SK-N-SH (cell line): ENCODE data around the gene NCLN. TPM values are rescaled to one million over a fixed set of nuclear protein-coding genes. Genes with fewer than 3 reads are reported as not detected.

Experiments used
- CTCF ChIA-PET: fragments of 300-600, 350-600 bp; formaldehyde crosslinking; extraction: SDS; loops from one replicate; lab custom pipeline; 2021; lab: Yijun Ruan, JAX
- POLR2A ChIA-PET: fragments of 350-600 bp; sonication (Branson Sonifier 250); formaldehyde crosslinking; extraction: SDS; loops from one replicate; lab custom pipeline; 2020; ENCODE audit warnings: antibody characterized with exemption, inconsistent platforms; lab: Yijun Ruan, JAX
- DNase-seq: peaks from one replicate; pipeline ENCODE4 v3.0.0; 2012
- H2AFZ ChIP-seq: fragments of 200-600 bp; sonication (generic); 2 replicates; pipeline ENCODE4 v1.8.1; 2016; ENCODE audit warnings: antibody characterized with exemption, mild to moderate bottlenecking, low read depth
- H3F3A ChIP-seq: fragments of 200-600 bp; sonication (generic); replicated peaks from 2 replicates; pipeline ENCODE3; 2016; ENCODE audit warnings: antibody characterized with exemption, mild to moderate bottlenecking; ENCODE audit not compliant: insufficient read depth
- H3K27ac ChIP-seq, 2 experiments: fragments of 200-500 bp in 1 of 2; fragments of 200-600 bp in 1 of 2; sonication (Bioruptor generic) in 1 of 2; sonication (generic), shearing (Covaris generic) in 1 of 2; 2 replicates each; pipeline versions ENCODE4 v1.5.1 to v1.6.1; 2014 to 2016; ENCODE audit warnings: low read depth in 2 of 2, inconsistent platforms in 1 of 2, low read length in 1 of 2, mild to moderate bottlenecking in 1 of 2, mixed read lengths in 1 of 2
- H3K27me3 ChIP-seq: fragments of 200-600 bp; sonication (generic), shearing (Covaris generic); 2 replicates; pipeline ENCODE4 v1.6.1; 2016; ENCODE audit warnings: mixed run types; ENCODE audit not compliant: insufficient read depth
- H3K36me3 ChIP-seq, 2 experiments: fragments of 200-500 bp in 1 of 2; fragments of 200-600 bp in 1 of 2; sonication (Bioruptor generic) in 1 of 2; sonication (generic) in 1 of 2; replicated peaks in 1 of 2; 2 replicates each; pipeline versions ENCODE3 to v1.5.1; 2014 to 2016; ENCODE audit warnings: low read length in 1 of 2, mild to moderate bottlenecking in 1 of 2; ENCODE audit not compliant: insufficient read depth in 2 of 2, control insufficient read depth in 1 of 2
- H3K4me1 ChIP-seq, 2 experiments: fragments of 200-500 bp in 1 of 2; fragments of 200-600 bp in 1 of 2; sonication (Bioruptor generic) in 1 of 2; sonication (generic), shearing (Covaris generic) in 1 of 2; 2 replicates each; pipeline versions ENCODE4 v1.5.1 to v1.6.1; 2014 to 2016; ENCODE audit warnings: low read depth in 1 of 2, low read length in 1 of 2, mixed run types in 1 of 2; ENCODE audit not compliant: insufficient read depth in 2 of 2, control insufficient read depth in 1 of 2
- H3K4me2 ChIP-seq: fragments of 200-600 bp; sonication (generic), shearing (Covaris generic); 2 replicates; pipeline ENCODE4 v1.6.1; 2017; ENCODE audit warnings: mixed run types
- H3K4me3 ChIP-seq, 2 experiments: fragments of 200-500 bp in 1 of 2; fragments of 200-600 bp in 1 of 2; sonication (Bioruptor generic) in 1 of 2; sonication (generic), shearing (Covaris generic) in 1 of 2; 2 replicates each; pipeline versions ENCODE4 v1.5.1 to v1.8.1; 2014 to 2016; ENCODE audit warnings: low read depth in 2 of 2, inconsistent platforms in 1 of 2, low read length in 1 of 2, mild to moderate bottlenecking in 1 of 2, mixed read lengths in 1 of 2, moderate library complexity in 1 of 2
- H3K79me2 ChIP-seq: fragments of 200-600 bp; sonication (generic); 2 replicates; pipeline ENCODE4 v1.8.1; 2017; ENCODE audit warnings: mild to moderate bottlenecking; ENCODE audit not compliant: insufficient read depth
- H3K9ac ChIP-seq: fragments of 200-600 bp; sonication (generic); 2 replicates; pipeline ENCODE4 v1.6.1; 2017; ENCODE audit warnings: mixed run types
- H3K9me2 ChIP-seq: fragments of 200-600 bp; sonication (generic); 2 replicates; pipeline ENCODE4 v1.6.1; 2017; ENCODE audit warnings: mixed run types
- H3K9me3 ChIP-seq: fragments of 200-600 bp; sonication (generic); 2 replicates; pipeline ENCODE4 v1.6.1; 2017; ENCODE audit warnings: mixed run types, mild to moderate bottlenecking, moderate library complexity
- H4K20me1 ChIP-seq: fragments of 200-600 bp; sonication (generic); 2 replicates; pipeline ENCODE4 v1.6.1; 2017; ENCODE audit warnings: mild to moderate bottlenecking, mixed run types; ENCODE audit not compliant: insufficient read depth
- CHD2 ChIP-seq: fragments of 150-350 bp; IDR thresholded peaks from 2 replicates; pipeline ENCODE4 v1.6.1; 2018; ENCODE audit warnings: low read length; ENCODE audit not compliant: partially characterized antibody
- ELF1 ChIP-seq: IDR thresholded peaks from 2 replicates; pipeline ENCODE4 v1.4.0; 2012
- EP300 ChIP-seq, 2 experiments: IDR thresholded peaks; 2 replicates each; pipeline versions ENCODE4 v1.4.0 to v1.6.1; 2012; ENCODE audit warnings: borderline replicate concordance in 1 of 2, low read depth in 1 of 2, low read length in 1 of 2
- EZH2phosphoT487 ChIP-seq: fragments of 200-600 bp; sonication (generic); IDR thresholded peaks from 2 replicates; pipeline ENCODE4 v1.6.1; 2017; ENCODE audit warnings: low read depth, mixed run types, mild to moderate bottlenecking, antibody characterized with exemption, moderate library complexity, borderline replicate concordance
- FOXJ3 ChIP-seq: sonication (generic); formaldehyde crosslinking; IDR thresholded peaks from 2 replicates; pipeline ENCODE4 v1.5.1; 2020; ENCODE audit warnings: mild to moderate bottlenecking, missing genetic modification reagents
- FOXM1 ChIP-seq: IDR thresholded peaks from 2 replicates; pipeline ENCODE4 v1.4.0; 2012; ENCODE audit warnings: low read depth, mild to moderate bottlenecking
- GABPA ChIP-seq: IDR thresholded peaks from 2 replicates; pipeline ENCODE4 v1.4.0; 2012; ENCODE audit warnings: low read depth, mild to moderate bottlenecking
- GATA2 ChIP-seq: sonication (generic); formaldehyde crosslinking; IDR thresholded peaks from 2 replicates; pipeline ENCODE4 v1.5.0; 2020; ENCODE audit warnings: mild to moderate bottlenecking, missing genetic modification reagents
- JUND ChIP-seq: IDR thresholded peaks from 2 replicates; pipeline ENCODE4 v1.4.0; 2012
- MEF2A ChIP-seq: IDR thresholded peaks from 2 replicates; pipeline ENCODE4 v1.4.0; 2012; ENCODE audit warnings: low read depth, borderline replicate concordance
- MXI1 ChIP-seq: IDR thresholded peaks from 2 replicates; pipeline ENCODE4 v1.6.1; 2012; ENCODE audit warnings: mild to moderate bottlenecking, low read depth, low read length, improper control_type of control experiment
- POLR2AphosphoS5 ChIP-seq: IDR thresholded peaks from 2 replicates; pipeline ENCODE4 v1.6.1; 2012; ENCODE audit warnings: low read depth, low read length
- RAD21 ChIP-seq: IDR thresholded peaks from 2 replicates; pipeline ENCODE4 v1.6.1; 2012; ENCODE audit warnings: mild to moderate bottlenecking, low read length
- TCF12 ChIP-seq: IDR thresholded peaks from 2 replicates; pipeline ENCODE4 v1.4.0; 2012
- USF2 ChIP-seq: fragments of 150-350 bp; IDR thresholded peaks from 2 replicates; pipeline ENCODE4 v1.6.1; 2017; ENCODE audit warnings: antibody characterized with exemption, low read length, low read depth, borderline replicate concordance
- ZBTB33 ChIP-seq: IDR thresholded peaks from 2 replicates; pipeline ENCODE4 v1.4.0; 2012; ENCODE audit warnings: low read depth, borderline replicate concordance
- WGBS: methylation state at CpG from one replicate; pipeline ENCODE4 v1.1.6; 2017; ENCODE audit warnings: low lambda C conversion rate; 5-methylcytosine and 5-hydroxymethylcytosine counted together
- polyA plus RNA-seq, 3 experiments: library from polyadenylated mRNA; depleted of rRNA; stranded (reverse); fragments of >200 nt; gene quantifications; 2 replicates each; pipeline ENCODE4 v1.2.3, GENCODE V29; 2012
- TF ChIP-seq, protein P1 (sequence below): IDR thresholded peaks from 2 replicates; pipeline ENCODE4; 2012
- TF ChIP-seq, protein P2 (sequence below): IDR thresholded peaks from 2 replicates; pipeline ENCODE4 v1.6.1; 2012; ENCODE audit warnings: mild to moderate bottlenecking, low read depth, low read length, moderate library complexity

NCLN gene
- polyA plus RNA-seq, 1 of the 3 experiments (the other 2 are of a cell fraction) = 69.0 TPM

DNA sequence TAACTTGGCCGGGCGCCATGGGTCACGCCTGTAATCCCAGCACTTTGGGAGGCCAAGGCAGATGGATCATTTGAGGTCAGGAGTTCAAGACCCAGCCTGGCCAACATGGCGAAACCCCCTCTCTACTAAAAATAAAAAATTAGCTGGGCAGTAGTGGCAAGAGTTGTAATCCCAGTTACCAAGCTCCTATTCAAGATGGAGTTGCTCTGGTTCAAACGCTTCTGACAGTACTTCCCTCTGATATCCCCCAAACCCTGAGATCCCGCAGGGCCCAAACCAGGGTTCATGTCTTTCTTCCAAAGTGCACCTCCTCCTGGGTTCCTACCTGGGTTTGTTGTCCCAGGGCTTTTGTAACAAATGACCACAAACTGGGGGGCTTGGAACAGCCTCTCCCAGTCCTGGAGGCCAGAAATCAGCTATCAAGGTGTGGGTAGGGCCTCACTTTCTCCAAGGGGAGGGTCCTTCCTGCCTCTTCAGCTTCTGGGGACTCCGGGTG is 52.4 kb downstream of the NCLN start:
- Histone ChIP-seq H3K27me3 (no peaks in the 10 kb centered on the region), H3K4me1 (no peaks in the 10 kb centered on the region), H3K9ac (no peak overlapping the region), H4K20me1 (no peaks in the 10 kb centered on the region), H3K79me2 (no peaks in the 10 kb centered on the region), H3K4me2 (no peak overlapping the region), H3K9me3 (no peaks in the 10 kb centered on the region), H3K36me3 (no peaks in the 10 kb centered on the region), H3K27ac (no peak overlapping the region), H3K9me2 (no peaks in the 10 kb centered on the region), H3K4me3 (no peak overlapping the region), H3F3A (no peaks in the 10 kb centered on the region), H2AFZ (no peak overlapping the region)
- 77% methylated on average over 7 of the region's 7 CpGs for WGBS
- ChIA-PET CTCF (interaction anchor here (1.4 to 2.2 kb wide), 3 partner anchors 13 to 35 kb away, joined by 3 to 6 read pairs (median 4); partner anchors contain the start of gene CELF5), POLR2A (no interaction called here)
- DNase-seq = no peak
- TF ChIP-seq GABPA (no peak), GATA2 (CRISPR knock-in tag) (no peak), CHD2 (no peak), POLR2AphosphoS5 (no peak), JUND (no peak), RAD21 (no peak), EP300 (IDR thresholded peaks at IDR 0.05; ENCODE audit: borderline replicate concordance in 1 of 2, low read depth in 1 of 2, low read length in 1 of 2) (no peak), ZBTB33 (no peak), ELF1 (no peak), USF2 (no peak), MEF2A (no peak), FOXJ3 (CRISPR knock-in tag) (no peak), FOXM1 (no peak), EZH2phosphoT487 (no peak), MXI1 (no peak), TCF12 (no peak)
- TF ChIP-seq, protein P1, sequence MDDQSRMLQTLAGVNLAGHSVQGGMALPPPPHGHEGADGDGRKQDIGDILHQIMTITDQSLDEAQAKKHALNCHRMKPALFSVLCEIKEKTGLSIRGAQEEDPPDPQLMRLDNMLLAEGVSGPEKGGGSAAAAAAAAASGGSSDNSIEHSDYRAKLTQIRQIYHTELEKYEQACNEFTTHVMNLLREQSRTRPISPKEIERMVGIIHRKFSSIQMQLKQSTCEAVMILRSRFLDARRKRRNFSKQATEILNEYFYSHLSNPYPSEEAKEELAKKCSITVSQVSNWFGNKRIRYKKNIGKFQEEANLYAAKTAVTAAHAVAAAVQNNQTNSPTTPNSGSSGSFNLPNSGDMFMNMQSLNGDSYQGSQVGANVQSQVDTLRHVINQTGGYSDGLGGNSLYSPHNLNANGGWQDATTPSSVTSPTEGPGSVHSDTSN = no peak
- TF ChIP-seq, protein P2, sequence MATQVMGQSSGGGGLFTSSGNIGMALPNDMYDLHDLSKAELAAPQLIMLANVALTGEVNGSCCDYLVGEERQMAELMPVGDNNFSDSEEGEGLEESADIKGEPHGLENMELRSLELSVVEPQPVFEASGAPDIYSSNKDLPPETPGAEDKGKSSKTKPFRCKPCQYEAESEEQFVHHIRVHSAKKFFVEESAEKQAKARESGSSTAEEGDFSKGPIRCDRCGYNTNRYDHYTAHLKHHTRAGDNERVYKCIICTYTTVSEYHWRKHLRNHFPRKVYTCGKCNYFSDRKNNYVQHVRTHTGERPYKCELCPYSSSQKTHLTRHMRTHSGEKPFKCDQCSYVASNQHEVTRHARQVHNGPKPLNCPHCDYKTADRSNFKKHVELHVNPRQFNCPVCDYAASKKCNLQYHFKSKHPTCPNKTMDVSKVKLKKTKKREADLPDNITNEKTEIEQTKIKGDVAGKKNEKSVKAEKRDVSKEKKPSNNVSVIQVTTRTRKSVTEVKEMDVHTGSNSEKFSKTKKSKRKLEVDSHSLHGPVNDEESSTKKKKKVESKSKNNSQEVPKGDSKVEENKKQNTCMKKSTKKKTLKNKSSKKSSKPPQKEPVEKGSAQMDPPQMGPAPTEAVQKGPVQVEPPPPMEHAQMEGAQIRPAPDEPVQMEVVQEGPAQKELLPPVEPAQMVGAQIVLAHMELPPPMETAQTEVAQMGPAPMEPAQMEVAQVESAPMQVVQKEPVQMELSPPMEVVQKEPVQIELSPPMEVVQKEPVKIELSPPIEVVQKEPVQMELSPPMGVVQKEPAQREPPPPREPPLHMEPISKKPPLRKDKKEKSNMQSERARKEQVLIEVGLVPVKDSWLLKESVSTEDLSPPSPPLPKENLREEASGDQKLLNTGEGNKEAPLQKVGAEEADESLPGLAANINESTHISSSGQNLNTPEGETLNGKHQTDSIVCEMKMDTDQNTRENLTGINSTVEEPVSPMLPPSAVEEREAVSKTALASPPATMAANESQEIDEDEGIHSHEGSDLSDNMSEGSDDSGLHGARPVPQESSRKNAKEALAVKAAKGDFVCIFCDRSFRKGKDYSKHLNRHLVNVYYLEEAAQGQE = no peak
